ENCODE data around the gene ZSCAN10.
"Not testable (repeated sequence)": the region's sequence is repeated elsewhere in the genome, so short reads cannot be mapped to it uniquely, and the experiment has no call there.

Gene ZSCAN10

GRCh38 chr16:3098459-3099394, at the start of gene ZSCAN10:
ZSCAN10 (minus strand) TSS chr16:3099294; CDS start chr16:3092937, 6,357 bp downstream.
- no peak for DNase-seq

DNA sequence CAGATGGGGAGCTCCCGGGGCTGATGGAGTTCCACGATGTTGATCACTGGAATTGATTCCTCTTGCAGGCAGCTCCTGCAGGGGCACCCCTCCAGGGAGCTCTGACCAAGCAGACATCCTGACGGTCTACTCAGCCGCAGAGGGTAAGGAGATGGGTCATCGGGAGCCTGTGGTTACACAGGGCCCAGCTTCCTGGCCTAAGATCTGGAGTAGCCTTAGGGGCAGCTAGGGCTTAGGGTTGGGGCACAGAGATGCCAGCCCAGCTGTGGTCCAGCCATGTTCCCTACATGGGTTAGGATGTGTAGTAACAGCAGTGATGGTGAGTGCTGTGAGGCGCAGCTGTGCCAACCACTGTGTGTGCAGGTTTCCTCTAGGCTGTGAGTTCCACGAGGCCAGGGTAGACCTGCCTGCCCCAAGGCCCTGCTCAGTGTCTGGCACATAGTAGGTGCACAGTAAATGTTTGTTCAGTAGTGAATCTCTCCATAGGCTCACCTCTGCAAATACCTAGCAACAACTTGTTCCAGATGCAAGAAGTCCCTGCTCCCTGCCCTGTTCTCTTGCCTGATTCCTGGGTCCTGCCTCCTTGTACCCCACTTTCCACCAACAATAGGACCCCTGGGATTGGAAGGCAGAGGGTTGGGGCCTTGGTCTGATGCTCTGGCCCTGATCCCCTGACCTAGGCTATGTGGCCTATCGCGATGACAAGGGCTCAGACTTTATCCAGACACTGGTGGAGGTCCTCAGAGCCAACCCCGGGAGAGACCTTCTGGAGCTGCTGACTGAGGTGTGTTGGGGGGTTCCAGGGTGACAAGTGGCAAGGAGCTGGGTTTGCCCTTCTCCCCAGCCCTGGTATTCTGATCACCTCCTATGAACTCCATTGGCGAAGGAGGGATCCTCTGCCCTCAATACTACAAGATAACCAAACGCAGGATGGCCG, 49.4 kb upstream of the ZSCAN10 start:
- DNase-seq = no peak

- no peak for DNase-seq
Observed at GRCh38 chr16:3147757-3148104, 48.6 kb upstream of the ZSCAN10 start.

DNA sequence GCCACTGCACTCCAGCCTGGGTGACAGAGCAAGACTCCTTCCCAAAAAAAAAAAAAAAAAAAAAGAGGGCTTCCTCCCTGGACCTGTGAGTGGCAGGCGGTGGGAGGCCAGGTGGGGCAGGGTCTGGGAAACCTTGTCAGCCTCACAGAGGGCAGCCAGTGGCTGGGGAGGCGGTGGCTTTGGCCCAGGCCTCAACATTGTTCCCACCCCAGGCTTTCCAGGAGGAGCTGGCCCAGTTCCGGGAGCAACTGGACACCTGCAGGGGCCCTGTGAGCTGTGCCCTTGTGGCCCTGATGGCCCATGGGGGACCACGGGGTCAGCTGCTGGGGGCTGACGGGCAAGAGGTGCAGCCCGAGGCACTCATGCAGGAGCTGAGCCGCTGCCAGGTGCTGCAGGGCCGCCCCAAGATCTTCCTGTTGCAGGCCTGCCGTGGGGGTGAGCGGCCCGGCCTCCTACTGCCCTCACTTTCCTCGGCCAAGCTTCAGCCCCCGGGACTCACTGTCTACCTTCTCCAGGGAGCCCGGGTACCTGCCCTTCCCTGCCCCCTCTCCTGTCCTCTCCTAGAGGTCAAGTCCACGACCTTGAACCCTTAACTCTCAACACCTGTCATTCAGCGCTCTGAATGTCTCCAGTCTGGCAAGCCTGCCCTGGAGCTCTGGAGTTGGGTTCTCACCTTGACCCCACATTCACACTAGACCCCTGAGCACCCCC, 48.1 kb upstream of the ZSCAN10 start:
- no peak for DNase-seq

GRCh38 chr16:3145660-3146059, 46.6 kb upstream of the ZSCAN10 start:
- no peak for DNase-seq

DNA sequence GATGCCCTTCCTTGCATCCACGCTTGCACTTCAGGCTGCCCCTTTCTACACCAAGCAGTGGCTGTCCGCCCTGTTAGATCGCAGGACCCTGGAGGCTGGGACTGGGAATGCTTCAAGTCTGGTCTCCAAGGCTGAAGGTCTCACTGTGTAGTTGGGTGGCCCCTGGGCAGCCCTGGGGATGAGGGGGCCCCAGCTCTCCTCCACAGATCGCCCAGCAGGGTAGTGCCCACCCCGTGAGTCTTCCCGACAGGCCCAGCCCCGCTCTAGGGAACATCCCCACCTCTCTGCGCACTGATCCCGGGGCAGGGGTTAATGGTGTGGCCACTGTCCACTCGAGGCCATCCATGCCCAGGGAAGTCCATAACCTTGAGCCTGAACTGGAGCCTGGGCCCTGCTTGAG, 46.1 kb upstream of the ZSCAN10 start:
- no peak for DNase-seq

GRCh38 chr16:3144321-3144983, 45.4 kb upstream of the ZSCAN10 start:
- no peak for DNase-seq

DNA sequence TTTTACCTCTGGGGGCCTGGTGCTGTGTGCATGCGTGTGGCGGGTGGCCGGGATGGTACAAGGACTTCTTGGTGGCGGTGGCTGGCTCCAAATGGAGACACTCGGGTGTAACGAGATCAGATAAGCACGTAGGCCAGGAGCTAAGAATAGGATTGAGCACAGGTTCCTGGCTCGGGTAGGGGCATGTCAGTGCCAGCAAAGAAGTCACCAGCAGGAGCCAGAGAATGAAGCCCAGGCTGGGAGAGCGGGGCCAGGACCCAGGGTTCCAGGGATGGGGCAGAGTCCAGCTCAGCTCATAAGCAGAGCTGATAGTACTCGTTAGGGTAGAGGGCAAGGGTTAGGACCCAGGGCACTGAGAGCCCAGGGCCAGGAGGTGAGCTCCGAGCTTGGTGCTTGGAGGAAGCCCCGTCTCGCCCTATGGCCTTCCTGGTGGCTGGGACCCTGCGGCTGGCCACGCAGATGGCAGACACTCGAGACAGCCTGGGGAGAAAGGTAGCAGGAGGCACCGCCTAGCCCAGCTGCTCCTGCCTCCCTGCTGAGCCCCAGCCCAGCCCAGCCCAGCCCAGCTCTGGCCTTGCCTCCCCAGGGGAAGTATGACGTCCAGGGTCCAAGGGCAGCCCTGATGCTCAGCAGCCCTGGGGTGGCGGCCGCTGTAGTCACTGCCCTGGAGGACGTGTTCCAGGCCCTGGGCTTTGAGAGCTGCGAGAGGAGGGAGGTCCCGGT, 44.7 kb upstream of the ZSCAN10 start:
- DNase-seq = no peak

DNA sequence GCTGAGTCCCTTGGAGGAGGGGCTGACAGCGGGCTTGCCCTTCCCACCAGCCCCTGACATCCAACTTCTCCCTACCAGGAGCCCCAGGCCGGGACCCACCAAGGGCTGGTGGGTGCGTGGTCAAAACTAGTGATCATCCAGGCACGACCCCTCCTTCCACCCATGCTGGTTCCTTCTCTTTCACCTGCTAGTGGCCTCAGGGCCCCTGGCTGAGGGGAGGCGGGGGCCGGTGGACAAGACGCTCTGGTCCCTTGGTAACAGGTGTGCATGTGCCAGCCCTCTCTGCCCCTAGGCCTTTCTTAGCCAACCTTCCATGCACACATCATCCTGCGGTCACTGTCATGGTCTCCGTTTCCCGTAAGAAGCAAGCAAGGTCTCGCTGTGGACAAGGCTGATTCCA, 44.1 kb upstream of the ZSCAN10 start:
- no peak for DNase-seq

DNA sequence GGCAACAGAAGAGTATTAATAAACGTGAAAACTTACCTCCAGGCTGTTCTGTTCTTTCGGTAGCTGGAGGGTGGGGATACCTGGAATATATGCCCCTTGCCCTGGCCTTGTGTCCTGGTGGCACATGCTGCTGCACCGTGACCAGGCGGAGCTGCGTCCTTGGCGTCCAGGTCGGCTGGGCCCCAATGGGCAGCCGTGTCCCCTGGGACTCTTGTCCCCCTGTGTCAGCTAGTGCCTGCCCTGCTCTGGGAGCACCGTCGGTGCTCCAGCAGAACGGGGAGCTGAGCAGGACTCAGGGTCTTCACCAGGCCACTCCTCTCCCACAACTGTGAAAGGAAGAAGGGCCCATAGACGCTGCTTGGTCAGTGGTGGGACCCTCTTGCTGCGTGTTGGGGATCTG, 43.7 kb upstream of the ZSCAN10 start:
- DNase-seq = no peak

DNA sequence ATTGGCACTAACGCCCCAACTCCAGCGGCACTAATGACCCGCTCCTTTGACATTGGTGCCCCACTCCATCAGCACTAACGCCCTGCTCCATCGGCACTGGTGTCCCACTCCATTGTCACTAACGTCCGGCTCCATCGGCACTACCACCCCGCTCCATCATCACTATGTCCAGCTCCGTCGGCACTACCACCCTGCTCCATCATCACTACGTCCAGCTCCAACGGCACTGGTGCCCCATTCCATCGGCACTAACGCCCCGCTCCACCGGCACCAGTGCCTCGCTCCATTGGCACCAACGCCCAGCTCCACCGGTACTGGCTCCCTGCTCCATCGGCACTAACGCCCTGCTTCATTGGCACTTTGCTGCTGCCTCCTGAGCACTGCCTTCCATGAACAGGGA, 43.2 kb upstream of the ZSCAN10 start:
- DNase-seq = no peak

- no peak for DNase-seq
Observed at GRCh38 chr16:3141781-3142311, 42.8 kb upstream of the ZSCAN10 start.

DNA sequence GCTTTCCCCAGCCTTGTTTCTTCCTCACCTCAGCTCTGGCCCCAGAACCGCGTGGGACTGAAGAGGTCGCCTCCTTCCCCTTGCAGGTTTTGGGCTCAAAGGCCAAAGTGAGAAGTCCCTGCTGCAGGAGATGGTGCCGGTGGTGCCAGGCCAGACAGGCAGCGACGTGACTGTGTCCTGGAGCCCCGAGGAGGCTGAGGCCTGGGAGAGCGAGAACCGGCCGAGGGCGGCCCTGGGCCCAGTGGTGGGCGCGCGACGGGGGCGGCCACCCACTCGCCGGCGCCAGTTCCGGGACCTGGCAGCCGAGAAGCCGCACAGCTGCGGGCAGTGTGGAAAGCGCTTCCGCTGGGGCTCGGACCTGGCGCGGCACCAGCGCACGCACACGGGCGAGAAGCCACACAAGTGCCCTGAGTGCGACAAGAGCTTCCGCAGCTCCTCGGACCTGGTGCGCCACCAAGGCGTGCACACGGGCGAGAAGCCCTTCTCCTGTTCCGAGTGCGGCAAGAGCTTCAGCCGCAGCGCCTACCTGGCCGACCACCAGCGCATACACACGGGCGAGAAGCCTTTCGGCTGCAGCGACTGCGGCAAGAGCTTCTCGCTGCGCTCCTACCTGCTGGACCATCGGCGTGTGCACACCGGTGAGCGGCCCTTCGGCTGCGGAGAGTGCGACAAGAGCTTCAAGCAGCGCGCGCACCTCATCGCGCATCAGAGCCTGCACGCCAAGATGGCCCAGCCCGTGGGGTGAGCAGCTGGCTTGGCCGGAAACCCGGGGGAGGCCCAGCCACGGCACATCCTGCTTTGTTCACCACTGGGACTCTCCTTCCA, 41.7 kb upstream of the ZSCAN10 start:
- no peak for DNase-seq

DNA sequence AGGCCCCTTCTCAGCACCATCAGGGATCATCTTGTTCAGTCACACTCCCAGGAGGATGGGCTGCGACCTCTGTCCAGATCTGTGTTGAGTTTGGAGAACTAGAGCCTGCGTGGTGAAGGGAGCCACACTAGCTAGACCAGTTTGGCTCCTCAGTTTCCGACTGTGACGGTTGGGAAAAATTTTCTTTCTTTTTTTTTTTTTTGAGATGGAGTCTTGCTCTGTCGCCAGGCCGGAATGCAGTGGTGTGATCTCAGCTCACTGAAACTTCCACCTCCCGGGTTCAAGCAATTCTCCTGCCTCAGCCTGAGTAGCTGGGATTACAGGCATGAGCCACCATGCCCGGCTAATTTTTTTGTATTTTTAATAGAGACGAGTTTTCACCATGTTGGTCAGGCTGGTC, 40.5 kb upstream of the ZSCAN10 start:
- not testable (repeated sequence) for DNase-seq

GRCh38 chr16:3138823-3139426, 39.8 kb upstream of the ZSCAN10 start:
- DNase-seq = no peak

DNA sequence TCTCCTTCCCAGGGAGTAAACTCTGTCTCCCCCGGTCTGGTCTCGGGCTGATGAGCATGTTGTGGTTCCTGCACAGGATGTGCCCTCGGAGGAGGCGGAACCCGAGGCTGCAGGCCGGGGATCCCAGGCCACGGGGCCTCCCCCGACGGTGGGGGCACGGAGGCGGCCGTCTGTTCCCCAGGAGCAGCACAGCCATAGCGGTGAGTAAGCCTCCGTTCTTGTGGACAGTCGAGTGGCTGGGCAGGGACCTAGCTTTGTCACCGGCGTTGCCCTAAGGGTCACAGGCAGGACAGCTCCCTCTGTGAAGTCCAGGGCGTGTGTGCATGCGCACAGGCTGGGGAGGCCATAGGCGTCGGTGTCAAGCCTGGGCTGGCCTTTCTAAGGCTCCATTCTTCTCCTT, 39.2 kb upstream of the ZSCAN10 start:
- no peak for DNase-seq

DNA sequence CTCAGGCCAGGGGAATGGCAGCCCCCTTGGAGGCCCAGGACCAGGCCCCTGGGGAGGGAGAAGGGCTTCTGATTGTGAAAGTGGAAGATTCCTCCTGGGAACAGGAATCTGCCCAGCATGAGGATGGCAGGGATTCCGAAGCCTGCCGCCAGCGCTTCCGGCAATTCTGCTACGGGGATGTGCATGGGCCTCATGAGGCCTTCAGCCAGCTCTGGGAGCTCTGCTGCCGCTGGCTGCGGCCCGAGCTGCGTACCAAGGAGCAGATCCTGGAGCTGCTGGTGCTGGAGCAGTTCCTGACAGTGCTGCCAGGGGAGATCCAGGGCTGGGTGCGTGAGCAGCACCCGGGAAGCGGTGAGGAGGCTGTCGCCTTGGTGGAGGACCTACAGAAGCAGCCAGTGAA, 38.2 kb upstream of the ZSCAN10 start:
- no peak for DNase-seq

GRCh38 chr16:3135126-3135715, 36.1 kb upstream of the ZSCAN10 start:
- no peak for DNase-seq

- DNase-seq = peak; percentile 99
Observed at GRCh38 chr16:3134338-3135125, 35.4 kb upstream of the ZSCAN10 start, which contains the start of gene ZNF213. ZNF213 (plus strand) TSS chr16:3135029; CDS start chr16:3137281, 2,252 bp downstream.

Measured in NCI-H82 (cell line).